Measurements from ENCODE around the gene ZNF516.
"Not testable (repeated sequence)": the region's sequence is repeated elsewhere in the genome, so short reads cannot be mapped to it uniquely, and the experiment has no call there.

The ZNF516 gene

DNA sequence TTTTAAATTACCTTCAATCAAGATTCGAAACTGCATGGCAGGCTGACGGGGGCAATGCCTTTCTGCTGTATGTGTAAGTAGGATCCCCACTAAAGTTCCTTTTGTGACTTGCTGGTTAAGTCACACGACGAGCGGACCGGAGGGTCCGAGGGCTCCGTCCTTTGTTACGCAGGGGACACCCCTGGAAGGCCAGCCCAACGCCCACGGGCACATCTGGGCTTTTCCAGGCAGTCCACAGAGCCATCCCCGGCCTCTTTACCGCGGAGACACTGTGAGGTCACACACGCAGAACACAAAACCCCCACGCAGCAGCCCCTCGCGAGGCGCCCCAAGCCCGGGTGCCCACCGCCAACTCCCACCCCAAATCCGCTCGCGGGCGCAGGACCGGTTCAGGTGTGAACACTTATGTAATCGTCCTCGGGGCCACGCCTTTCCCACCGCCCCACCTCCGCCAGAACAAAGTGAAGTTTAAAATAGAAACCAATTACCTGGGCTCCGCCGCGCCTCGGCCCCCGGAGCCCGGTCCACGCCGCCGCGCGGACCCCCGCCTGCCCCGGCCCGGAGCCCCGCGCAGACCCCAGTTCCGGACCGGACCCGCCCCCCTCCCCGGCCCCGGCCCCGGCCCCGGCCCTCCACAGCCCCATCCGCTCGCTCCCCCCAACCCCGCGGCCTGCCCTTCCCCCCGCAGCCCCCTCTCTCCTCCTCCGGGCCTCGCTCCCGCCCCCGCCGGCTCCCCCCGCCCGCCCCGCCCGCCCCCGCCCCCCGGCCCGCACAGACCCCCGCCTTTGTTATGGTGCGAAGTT lies 4.2 kb downstream of the ZNF516 start:
- FAIRE-seq = no peak

DNA sequence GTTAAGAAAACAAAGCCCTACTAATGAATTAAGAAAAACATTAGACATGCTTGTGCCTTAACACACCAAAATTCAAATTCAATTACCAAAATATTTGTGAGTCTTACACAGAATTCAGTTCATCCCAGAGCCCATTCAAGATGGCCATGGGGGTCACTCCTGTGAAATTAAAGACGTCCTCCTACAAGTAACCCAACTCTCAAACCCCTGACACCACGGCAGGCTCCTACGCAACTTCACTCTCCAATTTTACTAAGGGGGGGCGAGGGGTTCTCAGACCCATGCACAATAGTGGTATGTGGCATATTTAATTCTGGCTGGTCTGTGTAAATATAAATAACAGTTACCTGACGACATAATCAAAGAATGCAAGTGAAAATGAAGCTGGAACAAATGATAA lies 5.0 kb downstream of the ZNF516 start:
- FAIRE-seq = no peak

DNA sequence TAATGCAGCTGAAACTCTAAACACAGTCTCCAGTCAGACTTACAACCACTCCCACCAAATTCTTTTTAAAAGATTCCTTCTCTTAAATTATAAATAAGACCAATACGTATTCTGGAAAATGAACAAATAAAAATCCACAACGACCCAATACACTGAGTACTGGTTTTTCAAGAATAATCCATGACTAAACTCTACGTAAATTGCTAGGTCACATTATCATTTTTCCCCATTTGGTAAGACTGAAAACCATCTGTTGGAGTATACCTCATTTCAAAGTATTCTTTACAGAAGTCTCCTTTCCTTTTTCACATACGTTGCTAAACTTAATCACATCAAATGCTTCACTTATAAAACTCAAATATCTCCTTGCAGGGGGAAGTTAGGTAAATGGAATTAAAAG lies 6.0 kb downstream of the ZNF516 start:
- no peak for FAIRE-seq

DNA sequence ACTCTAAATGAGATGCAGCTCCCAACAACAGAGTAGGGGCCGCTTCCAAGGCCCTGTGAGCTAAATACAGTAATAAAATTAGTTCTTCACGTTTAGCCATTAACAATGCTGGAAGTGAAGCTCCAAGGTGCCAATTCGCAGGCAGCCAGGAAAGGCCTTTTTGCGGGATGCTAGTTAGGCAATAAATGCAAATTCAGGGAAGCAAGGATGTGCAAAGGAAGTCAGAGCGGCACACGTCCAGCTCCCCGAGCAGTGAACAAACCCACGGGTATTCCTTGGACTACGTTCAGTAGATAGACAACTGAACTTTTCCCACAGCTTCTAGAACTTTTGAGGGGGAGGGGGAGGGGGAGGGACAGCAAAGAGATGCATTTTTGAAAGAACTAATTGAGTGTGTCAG lies 6.9 kb downstream of the ZNF516 start:
- no peak for FAIRE-seq

DNA sequence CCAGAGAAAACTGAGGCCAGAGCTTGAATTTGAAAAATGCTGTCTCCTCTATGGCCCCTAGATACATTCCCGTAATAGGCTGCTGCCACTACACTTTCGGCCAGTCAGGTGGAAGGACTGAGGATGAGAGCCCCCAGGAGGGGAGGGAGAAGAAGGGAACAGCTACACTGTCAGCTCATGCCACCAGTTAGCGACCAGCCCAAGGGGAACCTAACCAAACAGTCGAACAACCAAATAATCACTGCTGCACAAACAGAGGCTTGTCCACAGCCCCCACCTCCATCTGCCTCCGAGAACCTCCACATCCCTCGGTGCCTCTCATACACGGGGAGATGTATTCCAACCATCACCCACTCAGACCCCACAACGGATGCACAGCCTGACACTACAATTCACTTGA lies 7.3 kb downstream of the ZNF516 start:
- no peak for FAIRE-seq

DNA sequence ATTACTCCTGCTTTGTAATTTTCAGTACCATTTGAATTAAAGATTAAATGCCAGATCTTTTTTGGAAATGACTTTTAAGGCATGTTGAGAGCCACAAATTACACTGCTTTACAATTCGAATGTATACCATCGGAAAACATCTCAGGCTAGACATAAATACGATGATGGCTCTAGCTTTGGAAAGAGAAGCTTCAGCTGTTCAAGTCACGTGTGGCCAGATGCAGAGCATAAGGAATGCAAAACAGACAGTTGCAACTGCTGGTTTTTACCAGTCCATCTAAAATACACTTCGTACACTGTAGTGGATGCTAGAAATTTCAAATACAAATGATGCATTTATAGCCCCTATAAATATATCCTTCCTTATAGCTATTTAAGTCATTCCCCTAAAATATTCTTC lies 8.0 kb downstream of the ZNF516 start:
- no peak for FAIRE-seq

DNA sequence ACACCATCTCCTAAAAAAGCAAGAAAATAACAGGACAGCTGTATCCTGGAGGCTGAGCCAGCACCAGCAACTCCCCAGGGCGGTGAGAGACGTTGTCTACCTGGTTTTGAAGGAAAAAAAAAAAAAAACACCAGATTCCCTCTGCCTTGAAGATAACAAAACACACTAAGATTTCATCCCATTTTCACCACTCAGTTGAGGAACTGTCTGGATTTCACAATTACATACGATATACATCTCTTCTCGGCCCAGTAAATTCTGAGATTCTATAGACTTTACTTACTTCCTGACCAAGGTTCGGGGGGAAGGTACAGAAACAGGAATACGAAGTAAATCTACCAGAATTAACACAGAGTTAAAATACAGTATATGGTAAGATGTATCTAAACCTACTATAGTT lies 8.5 kb downstream of the ZNF516 start:
- FAIRE-seq = no peak

DNA sequence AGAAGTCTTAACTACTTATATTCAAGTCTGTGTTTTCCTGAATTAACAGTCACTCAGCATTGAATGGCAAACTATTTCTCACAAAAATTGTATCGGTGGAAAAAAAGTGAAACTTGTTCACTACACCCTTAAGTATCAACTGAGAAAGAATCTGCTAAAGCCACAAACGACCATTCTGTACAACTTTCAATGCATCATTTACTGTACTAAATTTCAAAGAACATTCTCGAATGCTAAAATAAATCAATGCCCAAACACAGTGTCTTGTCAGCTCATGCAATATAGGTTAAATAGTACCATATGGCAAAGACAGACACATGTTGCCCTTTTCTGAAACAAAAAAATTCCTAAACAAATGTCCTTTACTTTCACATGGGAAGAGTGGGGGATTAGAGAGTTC lies 9.0 kb downstream of the ZNF516 start:
- no peak for FAIRE-seq

DNA sequence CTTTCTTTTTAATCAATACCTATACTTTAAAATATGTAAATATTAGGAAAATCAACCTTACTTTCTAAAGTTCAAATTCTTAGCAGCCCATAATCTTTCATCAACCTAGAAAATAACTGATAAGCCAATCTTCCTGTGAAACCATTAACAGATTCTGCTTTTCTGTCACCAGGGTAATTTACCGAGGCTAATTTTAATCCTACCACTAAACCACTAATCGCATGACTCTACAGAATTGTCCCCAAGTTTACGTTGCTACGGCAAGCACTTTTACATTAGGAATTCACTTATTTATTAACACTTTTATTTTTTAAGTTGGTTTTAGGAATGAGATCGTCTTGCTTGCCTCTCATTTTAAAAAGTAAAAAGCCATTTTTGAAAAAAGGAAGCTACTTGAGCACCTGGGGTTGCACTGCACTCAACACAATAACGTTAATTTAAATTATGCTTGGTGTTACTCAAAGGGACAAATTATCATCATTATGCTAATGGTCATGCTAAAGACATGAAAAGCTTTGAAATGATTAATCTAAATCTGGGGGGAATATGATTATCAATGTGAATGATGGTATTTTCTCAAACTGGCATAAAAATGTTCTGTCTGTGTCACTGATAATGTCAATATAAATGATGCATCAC lies 10.2 kb downstream of the ZNF516 start:
- no peak for FAIRE-seq

DNA sequence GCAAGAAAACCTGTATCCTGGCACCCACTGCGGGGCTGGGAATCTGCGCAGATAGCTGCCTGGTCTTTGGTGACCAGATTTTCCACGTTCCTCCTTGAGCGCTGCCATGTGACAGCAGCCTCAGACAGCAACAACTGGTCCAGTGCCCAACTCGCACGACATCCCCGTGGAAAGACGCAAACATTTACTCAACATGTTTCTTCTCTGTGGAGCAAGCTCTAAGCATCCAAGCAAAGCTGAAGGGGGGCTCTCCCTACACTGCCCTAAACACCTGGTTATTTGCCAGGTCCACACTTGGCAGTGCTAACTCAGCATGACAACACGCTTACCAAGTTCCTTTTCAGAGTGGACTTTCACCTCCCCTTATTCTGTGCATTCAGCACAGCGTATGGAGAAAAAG lies 11.3 kb downstream of the ZNF516 start:
- no peak for FAIRE-seq

DNA sequence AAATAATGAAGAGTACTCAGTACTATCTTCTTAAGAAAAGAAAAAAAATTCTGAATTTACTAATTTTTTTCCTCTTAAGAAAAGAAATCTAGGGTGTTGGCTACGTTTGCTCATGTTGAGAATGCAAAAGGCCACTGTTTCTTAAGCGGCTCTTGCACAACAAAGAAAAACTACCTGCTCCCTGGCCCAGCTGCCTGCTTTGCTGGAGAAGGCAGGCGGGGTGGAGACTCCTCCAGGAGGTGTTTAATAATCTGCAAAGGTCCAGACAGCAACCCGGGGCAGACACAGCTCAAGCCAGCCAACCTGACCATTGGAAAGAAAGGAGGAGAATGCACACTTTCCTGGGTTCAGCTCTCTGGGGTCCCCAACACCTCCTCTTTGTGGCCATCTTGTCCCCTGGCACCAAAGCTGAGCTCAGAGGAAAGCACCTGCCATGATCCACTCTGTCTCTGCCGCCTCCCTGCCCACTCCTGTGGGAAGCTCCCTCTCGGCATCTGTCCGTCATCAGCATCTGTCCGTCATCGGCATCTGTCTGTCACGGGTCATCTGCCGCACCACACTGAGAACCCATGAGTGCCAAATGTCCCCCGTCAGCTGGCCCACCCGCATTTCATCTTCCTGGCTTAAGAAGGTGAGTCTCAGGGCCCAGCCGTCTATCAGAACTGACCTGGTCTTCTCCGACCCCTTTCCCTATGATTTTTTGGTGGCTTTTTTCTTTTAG lies 11.9 kb downstream of the ZNF516 start:
- no peak for FAIRE-seq

DNA sequence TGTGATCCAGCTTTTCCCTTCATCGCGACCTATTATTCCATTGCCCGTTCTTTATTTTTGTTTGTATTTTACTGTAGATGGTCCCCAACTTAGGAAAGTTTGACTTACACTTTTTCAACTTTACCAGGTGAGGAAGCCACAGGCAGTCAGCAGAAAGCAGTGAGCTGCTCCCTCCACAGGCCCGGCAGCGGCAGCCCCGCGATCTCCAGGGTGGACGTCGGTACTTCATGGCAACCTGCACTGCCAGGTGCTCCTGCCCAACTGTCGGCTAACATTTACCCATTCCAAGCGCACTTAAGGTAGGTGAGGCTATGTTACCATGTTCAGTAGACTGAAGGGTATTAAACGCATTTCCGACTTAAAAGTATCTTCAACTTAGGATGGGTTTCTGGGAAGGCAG lies 12.8 kb downstream of the ZNF516 start:
- no peak for FAIRE-seq

DNA sequence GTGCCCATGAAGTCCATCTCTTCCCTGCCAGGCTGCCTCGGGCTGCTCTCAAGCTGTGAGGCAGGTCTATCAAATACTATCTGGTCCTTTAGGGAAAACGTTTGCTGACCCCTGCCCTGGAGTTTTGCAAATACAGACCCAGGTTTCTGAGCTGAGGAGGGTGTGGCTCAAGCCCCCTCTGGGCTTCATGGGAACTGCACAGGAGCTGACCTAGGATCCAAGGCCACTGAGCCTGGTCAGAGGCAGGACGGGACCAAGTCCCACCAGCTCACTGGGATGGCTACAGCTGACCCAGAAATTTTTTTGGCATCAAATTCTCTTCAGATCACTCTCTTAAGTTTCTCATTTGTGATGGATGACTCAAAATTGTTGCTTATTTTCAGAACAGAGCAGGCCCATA lies 14.1 kb downstream of the ZNF516 start:
- FAIRE-seq = no peak

DNA sequence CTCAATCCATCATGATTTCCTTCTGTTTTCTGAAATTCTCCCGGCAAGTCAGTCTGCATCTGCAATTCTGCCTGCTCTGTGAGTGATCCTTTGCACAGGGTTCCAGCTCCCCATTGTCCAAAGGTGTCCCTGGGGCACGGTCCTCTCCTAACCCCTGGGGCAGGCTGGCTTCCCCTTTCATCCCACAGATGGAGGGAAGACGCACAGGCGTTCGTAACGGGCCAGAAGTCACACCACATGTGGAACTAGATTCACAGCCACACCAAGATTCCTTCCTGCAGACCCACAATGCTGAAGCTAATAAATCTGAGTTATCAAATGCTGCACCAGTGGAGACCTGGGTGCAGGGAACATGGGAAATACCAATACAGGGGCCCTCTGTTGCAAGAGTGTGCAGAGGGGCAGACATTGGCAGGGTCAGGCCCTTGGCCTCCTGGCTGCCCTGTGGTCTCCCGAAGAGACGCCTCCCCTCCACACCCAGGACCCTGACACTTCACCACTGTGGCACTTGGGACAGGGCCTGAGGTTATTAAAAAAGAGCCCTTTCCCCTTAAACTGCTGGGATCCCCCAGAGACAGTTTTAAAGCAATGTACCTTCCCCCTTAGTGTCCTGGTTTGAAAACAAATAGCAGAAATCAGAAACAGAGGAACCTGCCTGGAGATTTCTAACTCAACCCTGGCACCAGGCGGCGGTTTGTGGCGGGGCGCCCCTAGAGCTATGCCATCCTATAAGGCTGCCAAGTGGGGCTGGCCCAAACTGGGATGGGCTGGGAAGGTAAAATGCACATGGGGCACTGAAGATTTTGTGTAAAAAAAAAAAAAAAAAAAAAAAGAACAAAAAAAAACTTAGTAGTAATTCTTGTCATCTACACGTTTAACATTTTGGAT lies 15.4 kb downstream of the ZNF516 start:
- no peak for FAIRE-seq

DNA sequence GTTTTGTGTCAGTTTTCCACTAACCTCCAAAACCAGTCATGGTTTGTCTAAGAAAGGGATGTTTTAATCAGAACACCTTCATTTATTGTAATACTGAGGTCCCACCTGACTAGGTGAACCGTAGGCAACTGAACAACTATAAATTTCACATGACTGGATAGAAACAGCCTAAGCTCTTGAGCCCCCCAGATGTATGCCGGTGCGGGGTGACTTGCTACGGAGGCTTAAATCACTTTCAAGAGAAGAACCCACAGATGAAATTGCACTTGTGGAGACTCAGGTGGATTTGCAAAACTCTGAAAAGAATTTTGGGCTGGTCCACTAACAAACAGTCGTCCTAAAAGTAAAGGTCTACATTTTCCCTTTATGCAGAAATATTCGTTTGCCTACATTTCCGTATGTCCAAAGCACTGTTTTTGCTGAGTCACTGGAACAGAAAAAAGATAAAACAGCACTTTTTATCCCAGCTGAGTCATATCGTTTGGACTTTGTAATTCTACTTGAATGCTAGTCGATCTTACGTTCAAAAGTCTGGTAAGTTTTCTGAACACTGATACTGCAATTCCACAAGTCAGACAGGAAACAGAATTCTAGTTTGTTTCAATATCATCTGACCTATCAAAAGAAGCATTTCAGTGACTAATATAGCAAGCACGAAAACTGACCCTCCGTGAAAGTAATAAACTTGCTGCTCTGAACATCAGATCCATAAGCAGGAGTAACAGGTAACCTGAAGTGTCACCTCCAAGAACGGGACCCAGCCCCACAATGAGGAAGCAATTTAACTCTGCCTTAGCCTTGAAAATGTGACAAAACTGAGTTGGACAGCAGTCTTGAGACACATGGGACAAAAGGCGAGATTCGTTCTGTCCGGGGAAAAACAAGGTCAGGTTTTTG lies 18.1 kb downstream of the ZNF516 start:
- no peak for FAIRE-seq

DNA sequence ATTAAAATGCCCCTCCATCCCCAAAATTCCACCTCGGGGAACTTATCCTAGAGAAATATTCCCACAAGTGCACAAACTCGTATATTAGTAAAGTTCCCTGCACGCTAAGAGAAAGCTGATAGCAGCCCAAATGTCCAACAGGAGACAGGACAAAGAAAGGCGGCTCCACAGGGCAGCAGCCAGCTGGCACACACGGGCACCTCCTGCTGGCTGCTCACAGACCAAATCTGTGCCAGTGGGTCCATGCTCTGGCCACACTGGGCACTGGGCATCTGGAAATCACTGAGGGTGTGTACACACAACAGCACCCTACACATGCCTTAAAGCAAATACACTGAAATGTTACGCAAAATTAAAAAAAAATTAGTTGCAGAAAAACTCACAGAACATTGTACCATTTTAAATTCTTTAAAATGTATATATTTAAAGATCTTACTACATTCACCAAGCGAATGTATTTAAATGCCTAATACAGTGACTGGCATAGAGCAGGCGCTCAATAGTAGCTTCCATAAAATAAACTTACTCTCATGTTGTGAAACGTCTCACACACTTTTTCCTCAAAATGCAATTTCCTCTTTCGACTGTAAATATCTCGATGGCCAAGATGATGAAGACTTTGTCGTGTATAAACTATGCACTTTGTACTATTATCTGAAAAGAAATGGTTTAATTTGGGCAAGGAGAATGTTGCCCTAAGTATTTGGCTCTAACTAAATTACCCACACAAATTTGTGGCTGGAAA lies 19.4 kb downstream of the ZNF516 start:
- no peak for FAIRE-seq

DNA sequence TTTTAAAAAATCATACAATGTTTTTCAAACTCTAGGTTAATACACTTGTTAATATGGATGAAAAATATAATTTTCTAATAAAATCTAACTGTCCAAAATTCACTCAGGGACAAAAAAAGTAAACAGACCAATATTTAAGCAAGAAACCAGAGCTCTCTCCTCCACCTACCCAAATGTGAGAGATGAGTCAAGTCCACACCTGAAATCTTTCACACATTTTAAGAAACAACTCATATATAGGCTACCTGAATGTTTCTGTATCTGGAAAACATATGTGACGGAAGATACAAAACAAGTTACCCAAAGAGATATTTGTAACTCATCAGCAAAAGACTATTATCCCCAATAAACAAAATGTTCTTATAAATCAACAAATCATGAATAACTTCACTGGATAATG lies 20.2 kb downstream of the ZNF516 start:
- FAIRE-seq = no peak

DNA sequence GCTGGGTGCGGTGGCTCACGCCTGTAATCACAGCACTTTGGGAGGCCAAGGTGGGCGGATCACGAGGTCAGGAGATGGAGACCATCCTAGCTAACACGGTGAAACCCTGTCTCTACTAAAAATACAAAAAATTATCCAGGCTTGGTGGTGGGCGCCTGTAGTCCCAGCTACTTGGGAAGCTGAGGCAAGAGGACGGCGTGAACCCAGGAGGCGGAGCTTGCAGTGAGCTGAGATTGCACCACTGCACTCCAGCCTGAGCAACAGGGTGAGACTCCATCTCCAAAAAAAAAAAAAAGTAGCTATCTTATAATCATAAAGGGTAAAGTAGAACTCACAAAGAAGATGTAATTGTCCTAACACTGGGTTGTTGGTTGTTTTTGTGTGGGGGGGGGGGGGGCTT lies 21.5 kb downstream of the ZNF516 start:
- FAIRE-seq = not testable (repeated sequence)

DNA sequence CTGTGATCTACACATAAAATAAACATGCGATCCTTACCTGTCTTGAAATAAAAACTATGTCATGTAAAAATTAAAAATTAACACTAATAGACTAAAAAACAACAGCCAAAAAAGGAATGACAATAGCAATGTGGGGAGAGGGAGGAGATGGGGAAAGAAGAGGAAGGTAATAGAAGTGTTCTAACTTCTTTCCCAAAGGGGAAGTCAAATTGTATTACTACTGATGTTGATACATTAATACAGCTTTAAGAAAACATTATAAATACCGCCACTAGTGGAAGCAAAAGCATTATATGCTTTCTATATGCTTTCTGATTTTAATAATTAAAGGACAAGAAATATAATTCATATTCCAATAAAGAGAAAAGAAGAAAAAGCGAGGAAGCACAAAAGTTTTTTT lies 22.2 kb downstream of the ZNF516 start:
- FAIRE-seq = no peak

DNA sequence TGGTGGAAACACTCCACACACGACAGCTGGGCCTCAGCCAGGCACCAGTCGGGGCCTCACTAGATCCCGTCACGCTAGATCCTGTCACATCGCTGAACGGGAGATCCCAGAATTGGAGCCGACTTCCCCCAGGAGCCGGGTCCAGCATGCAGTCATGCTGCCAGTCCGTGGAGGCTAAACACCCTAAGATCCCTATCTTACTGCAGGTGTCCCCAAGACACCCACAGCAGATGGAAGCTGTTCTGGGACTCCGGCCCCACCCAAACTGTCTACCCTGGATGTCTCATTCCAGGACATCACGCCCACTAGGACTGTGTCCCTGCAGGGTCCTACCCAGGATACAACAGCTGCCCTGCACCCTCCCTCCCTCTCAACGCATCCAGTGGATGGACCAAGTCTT lies 23.4 kb downstream of the ZNF516 start:
- FAIRE-seq = no peak
